ENCODE data around the gene PCBP2. TPM values are rescaled to one million over a fixed set of nuclear protein-coding genes. Genes with fewer than 3 reads are reported as not detected.

PCBP2 gene
- 100 to 1,000 TPM; 622 to 768 (median 702) TPM for total RNA-seq

DNA sequence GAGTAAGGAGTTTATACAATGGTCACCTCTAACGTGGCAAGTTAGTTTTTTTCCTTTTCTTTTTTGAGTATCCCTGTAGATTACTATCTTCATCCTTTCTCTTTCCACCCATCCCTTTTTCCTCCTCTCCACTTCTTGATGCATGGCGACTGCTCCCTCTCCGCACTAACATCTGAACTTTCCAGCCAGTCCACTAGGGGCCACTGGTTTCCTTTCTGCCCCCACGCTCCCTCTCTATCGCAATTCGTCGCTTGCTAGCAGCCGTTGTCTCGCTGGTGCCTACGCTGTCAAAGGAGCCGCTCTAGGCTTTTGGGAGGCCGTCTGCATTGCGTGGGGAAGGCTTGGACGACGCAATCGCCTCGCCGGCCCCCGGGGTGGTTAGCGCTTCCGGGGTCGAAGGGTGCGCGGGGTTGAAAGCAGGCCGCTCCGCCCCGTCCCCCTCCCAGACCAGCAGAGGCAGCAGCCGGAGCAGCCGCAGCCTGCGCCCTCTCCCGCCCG is at the start of gene PCBP2:
Gene PCBP2 (plus strand): TSS at position 442 of the 498 bp plus-strand sequence. CDS start 2,699 bp downstream, outside the sequence.
- TF ChIP-seq, protein P1, sequence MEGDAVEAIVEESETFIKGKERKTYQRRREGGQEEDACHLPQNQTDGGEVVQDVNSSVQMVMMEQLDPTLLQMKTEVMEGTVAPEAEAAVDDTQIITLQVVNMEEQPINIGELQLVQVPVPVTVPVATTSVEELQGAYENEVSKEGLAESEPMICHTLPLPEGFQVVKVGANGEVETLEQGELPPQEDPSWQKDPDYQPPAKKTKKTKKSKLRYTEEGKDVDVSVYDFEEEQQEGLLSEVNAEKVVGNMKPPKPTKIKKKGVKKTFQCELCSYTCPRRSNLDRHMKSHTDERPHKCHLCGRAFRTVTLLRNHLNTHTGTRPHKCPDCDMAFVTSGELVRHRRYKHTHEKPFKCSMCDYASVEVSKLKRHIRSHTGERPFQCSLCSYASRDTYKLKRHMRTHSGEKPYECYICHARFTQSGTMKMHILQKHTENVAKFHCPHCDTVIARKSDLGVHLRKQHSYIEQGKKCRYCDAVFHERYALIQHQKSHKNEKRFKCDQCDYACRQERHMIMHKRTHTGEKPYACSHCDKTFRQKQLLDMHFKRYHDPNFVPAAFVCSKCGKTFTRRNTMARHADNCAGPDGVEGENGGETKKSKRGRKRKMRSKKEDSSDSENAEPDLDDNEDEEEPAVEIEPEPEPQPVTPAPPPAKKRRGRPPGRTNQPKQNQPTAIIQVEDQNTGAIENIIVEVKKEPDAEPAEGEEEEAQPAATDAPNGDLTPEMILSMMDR (IDR thresholded peaks at IDR 0.05; ENCODE audit: low read depth), result no peak

DNA sequence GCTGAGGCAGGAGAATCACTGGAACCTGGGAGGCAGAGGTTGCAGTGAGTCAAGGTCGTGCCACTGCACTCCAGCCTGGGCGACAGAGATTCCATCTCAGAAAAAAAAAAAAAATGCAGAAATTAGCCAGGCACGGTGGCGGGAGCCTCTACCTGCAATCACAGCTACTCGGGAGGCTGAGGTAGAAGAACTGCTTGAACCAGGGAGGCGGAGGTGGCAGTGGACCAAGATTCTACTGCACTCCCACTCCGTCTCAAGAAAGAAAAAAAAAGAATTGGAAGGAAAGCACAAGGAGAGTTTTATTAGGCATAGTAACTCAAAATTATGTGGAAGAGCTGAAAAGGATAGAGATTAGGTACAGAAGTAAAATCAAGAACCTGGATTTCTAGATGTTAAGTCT is 49.0 kb upstream of the PCBP2 start:
- TF ChIP-seq, protein P1 (IDR thresholded peaks at IDR 0.05; ENCODE audit: low read depth), result no peak

DNA sequence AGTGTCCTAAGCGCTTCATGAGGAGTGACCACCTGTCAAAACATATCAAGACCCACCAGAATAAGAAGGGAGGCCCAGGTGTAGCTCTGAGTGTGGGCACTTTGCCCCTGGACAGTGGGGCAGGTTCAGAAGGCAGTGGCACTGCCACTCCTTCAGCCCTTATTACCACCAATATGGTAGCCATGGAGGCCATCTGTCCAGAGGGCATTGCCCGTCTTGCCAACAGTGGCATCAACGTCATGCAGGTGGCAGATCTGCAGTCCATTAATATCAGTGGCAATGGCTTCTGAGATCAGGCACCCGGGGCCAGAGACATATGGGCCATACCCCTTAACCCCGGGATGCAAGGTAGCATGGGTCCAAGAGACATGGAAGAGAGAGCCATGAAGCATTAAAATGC is 41.0 kb upstream of the PCBP2 start:
- TF ChIP-seq, protein P1 (IDR thresholded peaks at IDR 0.05; ENCODE audit: low read depth), result no peak

- TF ChIP-seq, protein P1 (IDR thresholded peaks at IDR 0.05; ENCODE audit: low read depth), result no peak
Observed at GRCh38 chr12:53413485-53414204, 38.3 kb upstream of the PCBP2 start.

- TF ChIP-seq, protein P1 (IDR thresholded peaks at IDR 0.05; ENCODE audit: low read depth), result no peak
Observed at GRCh38 chr12:53414756-53415417, 37.0 kb upstream of the PCBP2 start.

DNA sequence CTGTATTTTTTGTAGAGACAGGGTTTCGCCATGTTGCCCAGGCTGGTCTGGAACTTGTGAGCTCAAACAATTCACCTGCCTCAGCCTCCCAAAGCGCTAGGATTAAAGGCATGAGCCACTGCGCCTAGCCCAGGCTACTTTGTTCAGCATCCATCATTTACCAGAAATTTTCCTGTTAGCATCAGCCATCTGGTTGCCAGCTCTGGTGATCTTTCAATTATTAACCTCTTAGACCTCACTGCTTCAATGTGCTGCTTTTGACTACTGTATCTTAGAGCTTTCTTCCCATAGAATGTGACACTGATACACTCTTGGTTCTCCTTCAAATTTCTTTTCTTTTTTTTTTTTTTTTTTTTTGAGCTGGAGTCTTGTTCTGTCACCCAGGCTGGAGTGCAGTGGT is 33.7 kb upstream of the PCBP2 start:
- TF ChIP-seq, protein P1 (IDR thresholded peaks at IDR 0.05; ENCODE audit: low read depth), result no peak

GRCh38 chr12:53419756-53420155 is 32.1 kb upstream of the PCBP2 start:
- TF ChIP-seq, protein P1 (IDR thresholded peaks at IDR 0.05; ENCODE audit: low read depth), result no peak

All from subcutaneous adipose tissue (tissue), 4 donors.